Measurements from ENCODE around the gene ASPSCR1.

GRCh38 chr17:81973432-81973831, 4.0 kb upstream of the ASPSCR1 start:
- no peak for TF ChIP-seq POLR2AphosphoS5 (IDR thresholded peaks at IDR 0.05)
- TF ChIP-seq CTCF (IDR thresholded peaks at IDR 0.05) = no peak
- no peak for TF ChIP-seq POLR2A (IDR thresholded peaks at IDR 0.05)
- no peak for TF ChIP-seq EP300 (IDR thresholded peaks at IDR 0.05)

All from upper lobe of left lung (tissue), 4 donors.